Measurements from ENCODE around the gene RGS14. TPM values are rescaled to one million over a fixed set of nuclear protein-coding genes. Genes with fewer than 3 reads are reported as not detected.

RGS14 gene
- polyA plus RNA-seq, 4 donors = 12.8 to 31.3 (median 20.6) TPM

GRCh38 chr5:177311723-177312648 is 45.7 kb upstream of the RGS14 start, which contains the start of gene MXD3:
MXD3 (minus strand) TSS chr5:177311898; CDS start chr5:177311830, 68 bp downstream.
- H3K4me1 ChIP-seq (ENCODE audit: control insufficient read depth in 3 of 3, insufficient read depth in 2 of 3, low read depth in 1 of 3, low read length in 2 of 3) = peaks cover 3 to 28% (median 3%) of the 10 kb centered on the region in 3 donors
- H3K27me3 ChIP-seq (ENCODE audit: control insufficient read depth in 3 of 3, insufficient read depth in 3 of 3, low read length in 3 of 3) = no peaks in the 10 kb centered on the region
- H3K4me3 ChIP-seq (ENCODE audit: low read depth in 1 of 3, low read length in 3 of 3) = peak within 1 kb of the TSS; percentile 50 to 57 (median 51)
- peak within 1 kb of the TSS in 2 of 3 donors; percentile 80 to 83 for H3K27ac ChIP-seq (ENCODE audit: low read depth in 1 of 3, low read length in 2 of 3)
- no peaks in the 10 kb centered on the region for H3K9me3 ChIP-seq (ENCODE audit: control insufficient read depth in 2 of 2, insufficient read depth in 1 of 2, low read depth in 1 of 2, low read length in 1 of 2)
- peak; percentile 95 to 96 for DNase-seq
- no peak for FAIRE-seq
- peaks cover 0 to 52% (median 3%) of the 10 kb centered on the region in 3 donors for H3K36me3 ChIP-seq (ENCODE audit: control insufficient read depth in 3 of 3, insufficient read depth in 2 of 3, low read depth in 1 of 3, low read length in 3 of 3)
- 0 to 1% (median 0%) methylated on average over 74 to 78 of the region's 78 CpGs for WGBS, 3 donors

GRCh38 chr5:177312649-177313181 is 45.0 kb upstream of the RGS14 start:
- Histone ChIP-seq H3K27me3 (ENCODE audit: control insufficient read depth in 3 of 3, insufficient read depth in 3 of 3, low read length in 3 of 3) (no peaks in the 10 kb centered on the region), H3K27ac (ENCODE audit: low read depth in 1 of 3, low read length in 2 of 3) (peak overlapping the region in 2 of 3 donors; percentile 6 to 83), H3K4me3 (ENCODE audit: low read depth in 1 of 3, low read length in 3 of 3) (peak overlapping the region in 2 of 3 donors; percentile 12 to 33), H3K9me3 (ENCODE audit: control insufficient read depth in 2 of 2, insufficient read depth in 1 of 2, low read depth in 1 of 2, low read length in 1 of 2) (no peaks in the 10 kb centered on the region), H3K4me1 (ENCODE audit: control insufficient read depth in 3 of 3, insufficient read depth in 2 of 3, low read depth in 1 of 3, low read length in 2 of 3) (peaks cover 3 to 28% (median 3%) of the 10 kb centered on the region in 3 donors), H3K36me3 (ENCODE audit: control insufficient read depth in 3 of 3, insufficient read depth in 2 of 3, low read depth in 1 of 3, low read length in 3 of 3) (peaks cover 0 to 50% (median 0%) of the 10 kb centered on the region in 3 donors)
- FAIRE-seq (no peak), DNase-seq (peak; percentile 82 to 84)
- WGBS, 3 donors = 2 to 6% (median 2%) methylated on average over 19 of the region's 19 CpGs

GRCh38 chr5:177313561-177314259 is 44.0 kb upstream of the RGS14 start:
- no peak for DNase-seq
- Histone ChIP-seq H3K27ac (ENCODE audit: low read depth in 1 of 3, low read length in 2 of 3) (no peak overlapping the region), H3K4me1 (ENCODE audit: control insufficient read depth in 3 of 3, insufficient read depth in 2 of 3, low read depth in 1 of 3, low read length in 2 of 3) (peaks cover 3 to 28% (median 3%) of the 10 kb centered on the region in 3 donors), H3K27me3 (ENCODE audit: control insufficient read depth in 3 of 3, insufficient read depth in 3 of 3, low read length in 3 of 3) (no peaks in the 10 kb centered on the region), H3K36me3 (ENCODE audit: control insufficient read depth in 3 of 3, insufficient read depth in 2 of 3, low read depth in 1 of 3, low read length in 3 of 3) (peaks cover 0 to 41% (median 0%) of the 10 kb centered on the region in 3 donors), H3K4me3 (ENCODE audit: low read depth in 1 of 3, low read length in 3 of 3) (no peak overlapping the region), H3K9me3 (ENCODE audit: control insufficient read depth in 2 of 2, insufficient read depth in 1 of 2, low read depth in 1 of 2, low read length in 1 of 2) (no peaks in the 10 kb centered on the region)
- 90 to 91% (median 91%) methylated on average over 15 of the region's 15 CpGs for WGBS, 3 donors
- no peak for FAIRE-seq

DNA sequence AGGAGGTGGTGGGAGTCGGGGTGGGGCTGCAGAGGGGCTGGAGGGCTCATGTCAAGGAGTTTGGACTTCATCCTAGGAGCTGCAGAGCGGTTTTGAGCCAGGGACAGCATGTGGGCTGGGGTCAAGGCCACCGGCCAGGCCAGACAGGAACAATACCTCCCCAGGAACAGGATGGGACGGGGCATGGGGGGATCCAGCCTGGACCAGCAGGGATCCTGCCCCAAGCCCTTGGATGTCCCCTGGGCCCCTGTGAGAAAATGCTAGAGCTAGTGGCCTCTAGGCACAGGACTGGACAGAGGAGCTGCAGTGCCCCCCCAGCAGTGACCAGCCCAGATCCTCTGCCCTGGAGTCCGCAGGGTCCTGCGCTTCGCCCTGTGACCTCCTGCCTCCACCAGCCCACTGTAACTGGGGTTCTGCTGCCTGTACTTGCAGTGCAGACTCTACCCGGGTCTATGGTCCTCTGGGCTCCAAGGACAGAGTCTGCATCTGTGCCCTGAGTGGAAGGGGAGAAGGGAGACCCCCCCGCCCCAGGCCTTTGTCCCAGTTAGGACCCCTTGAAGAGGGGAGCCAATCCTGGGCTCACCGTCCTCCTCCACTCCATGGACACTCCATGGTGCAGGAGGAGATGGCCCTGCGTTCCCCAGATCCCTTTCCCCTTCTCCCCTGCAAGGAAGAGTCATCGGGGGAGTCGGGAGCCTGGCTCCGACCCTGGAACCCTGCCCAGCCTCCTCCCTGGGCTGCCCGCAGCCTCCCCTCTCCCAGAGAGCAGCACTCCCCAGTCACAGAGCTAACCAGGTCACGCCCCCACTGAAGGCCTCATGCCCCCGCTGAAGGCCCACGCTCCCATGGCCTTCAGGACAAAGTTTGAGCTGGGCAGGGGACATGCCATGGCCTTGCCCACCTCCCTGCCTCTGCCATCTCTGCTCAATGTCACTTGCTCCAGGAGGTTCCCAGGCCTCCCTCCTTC is 43.1 kb upstream of the RGS14 start:
- DNase-seq (no peak), FAIRE-seq (no peak)
- Histone ChIP-seq H3K36me3 (ENCODE audit: control insufficient read depth in 3 of 3, insufficient read depth in 2 of 3, low read depth in 1 of 3, low read length in 3 of 3) (peaks cover 0 to 32% (median 0%) of the 10 kb centered on the region in 3 donors), H3K4me1 (ENCODE audit: control insufficient read depth in 3 of 3, insufficient read depth in 2 of 3, low read depth in 1 of 3, low read length in 2 of 3) (peaks cover 3 to 28% (median 3%) of the 10 kb centered on the region in 3 donors), H3K4me3 (ENCODE audit: low read depth in 1 of 3, low read length in 3 of 3) (no peak overlapping the region), H3K9me3 (ENCODE audit: control insufficient read depth in 2 of 2, insufficient read depth in 1 of 2, low read depth in 1 of 2, low read length in 1 of 2) (no peaks in the 10 kb centered on the region), H3K27me3 (ENCODE audit: control insufficient read depth in 3 of 3, insufficient read depth in 3 of 3, low read length in 3 of 3) (no peaks in the 10 kb centered on the region), H3K27ac (ENCODE audit: low read depth in 1 of 3, low read length in 2 of 3) (no peak overlapping the region)
- 88 to 92% (median 91%) methylated on average over 14 to 18 of the region's 18 CpGs for WGBS, 3 donors

DNA sequence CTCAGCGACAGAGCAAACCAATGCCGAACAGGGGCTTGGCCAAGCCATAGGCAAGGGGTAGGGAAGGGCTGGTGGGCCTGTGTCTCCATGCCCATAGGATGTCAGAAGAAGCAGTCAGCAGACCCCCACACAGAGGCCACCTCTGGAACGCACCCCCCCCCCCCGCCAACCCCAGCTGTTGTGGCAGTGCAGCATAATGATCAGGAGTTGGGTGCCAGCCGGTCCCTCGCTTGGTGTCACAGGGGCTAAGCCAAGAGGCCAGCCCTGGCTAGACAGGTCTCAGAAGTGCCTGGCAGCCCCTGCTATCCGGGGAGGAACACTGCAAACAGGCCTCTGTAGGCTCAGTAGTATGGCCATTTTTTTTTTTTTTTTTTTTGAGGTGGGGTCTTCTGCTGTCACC is 42.3 kb upstream of the RGS14 start:
- Histone ChIP-seq H3K27ac (ENCODE audit: low read depth in 1 of 3, low read length in 2 of 3) (no peak overlapping the region), H3K27me3 (ENCODE audit: control insufficient read depth in 3 of 3, insufficient read depth in 3 of 3, low read length in 3 of 3) (no peaks in the 10 kb centered on the region), H3K4me1 (ENCODE audit: control insufficient read depth in 3 of 3, insufficient read depth in 2 of 3, low read depth in 1 of 3, low read length in 2 of 3) (peaks cover 3 to 22% (median 3%) of the 10 kb centered on the region in 3 donors), H3K36me3 (ENCODE audit: control insufficient read depth in 3 of 3, insufficient read depth in 2 of 3, low read depth in 1 of 3, low read length in 3 of 3) (peaks cover 0 to 33% (median 0%) of the 10 kb centered on the region in 3 donors), H3K9me3 (ENCODE audit: control insufficient read depth in 2 of 2, insufficient read depth in 1 of 2, low read depth in 1 of 2, low read length in 1 of 2) (no peaks in the 10 kb centered on the region), H3K4me3 (ENCODE audit: low read depth in 1 of 3, low read length in 3 of 3) (no peak overlapping the region)
- 90 to 97% (median 93%) methylated on average over 7 of the region's 7 CpGs for WGBS, 3 donors
- FAIRE-seq (no peak), DNase-seq (no peak)

DNA sequence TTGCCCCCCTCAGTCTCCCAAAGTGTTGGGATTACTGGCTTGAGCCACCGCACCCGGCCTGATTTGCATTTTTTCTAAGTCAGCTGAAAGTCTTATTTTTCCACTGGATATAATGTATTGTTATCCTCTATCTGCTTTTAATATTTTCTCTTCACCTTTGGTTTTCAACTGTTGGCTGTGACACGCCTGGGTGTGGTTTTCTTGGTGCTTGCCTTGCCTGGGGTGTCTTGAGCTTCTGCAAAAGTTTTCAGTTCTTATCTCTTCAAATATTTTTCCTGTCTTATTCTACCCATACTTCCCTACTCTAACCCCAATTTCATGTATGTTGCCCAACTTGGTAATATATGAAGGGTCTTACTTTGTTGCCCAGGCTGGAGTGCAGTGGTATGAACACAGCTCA is 41.7 kb upstream of the RGS14 start:
- DNase-seq = no peak
- no peak for FAIRE-seq
- Histone ChIP-seq H3K4me3 (ENCODE audit: low read depth in 1 of 3, low read length in 3 of 3) (no peak overlapping the region), H3K27ac (ENCODE audit: low read depth in 1 of 3, low read length in 2 of 3) (no peak overlapping the region), H3K9me3 (ENCODE audit: control insufficient read depth in 2 of 2, insufficient read depth in 1 of 2, low read depth in 1 of 2, low read length in 1 of 2) (no peaks in the 10 kb centered on the region), H3K27me3 (ENCODE audit: control insufficient read depth in 3 of 3, insufficient read depth in 3 of 3, low read length in 3 of 3) (no peaks in the 10 kb centered on the region), H3K4me1 (ENCODE audit: control insufficient read depth in 3 of 3, insufficient read depth in 2 of 3, low read depth in 1 of 3, low read length in 2 of 3) (peaks cover under 1 to 16% (median 3%) of the 10 kb centered on the region in 3 donors), H3K36me3 (ENCODE audit: control insufficient read depth in 3 of 3, insufficient read depth in 2 of 3, low read depth in 1 of 3, low read length in 3 of 3) (peaks cover 0 to 33% (median 0%) of the 10 kb centered on the region in 3 donors)
- WGBS, 3 donors = 73 to 95% (median 86%) methylated on average over 3 of the region's 3 CpGs

DNA sequence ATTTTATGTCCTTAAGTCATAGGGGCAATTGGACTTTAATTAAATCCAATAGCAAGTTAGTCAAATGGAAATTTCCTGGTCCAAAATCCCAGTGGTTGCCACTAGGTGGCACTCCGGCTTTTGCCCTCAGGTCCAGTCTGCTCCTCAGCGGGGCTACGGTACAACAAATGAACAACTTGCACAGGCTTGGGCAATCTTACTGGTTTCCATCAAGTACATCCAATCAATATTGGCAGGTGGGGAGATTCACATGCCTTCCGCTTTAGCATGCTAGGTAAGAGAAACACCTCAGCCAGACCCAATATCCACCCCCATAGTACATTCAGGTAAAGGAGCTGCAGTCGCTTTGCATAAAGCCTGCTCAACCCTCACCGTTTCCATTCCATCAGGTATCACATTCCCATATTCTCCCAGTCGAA is 39.8 kb upstream of the RGS14 start:
- H3K9me3 ChIP-seq (ENCODE audit: control insufficient read depth in 2 of 2, insufficient read depth in 1 of 2, low read depth in 1 of 2, low read length in 1 of 2) = no peaks in the 10 kb centered on the region
- WGBS, 3 donors = 15 to 31% (median 31%) methylated on average over 7 of the region's 7 CpGs
- no peak for FAIRE-seq
- H3K27ac ChIP-seq (ENCODE audit: low read depth in 1 of 3, low read length in 2 of 3) = peak overlapping the region in 1 of 3 donors; percentile 21
- DNase-seq = peak; percentile 86 to 89
- H3K4me3 ChIP-seq (ENCODE audit: low read depth in 1 of 3, low read length in 3 of 3) = no peak overlapping the region
- peaks cover 0 to 3% (median 0%) of the 10 kb centered on the region in 3 donors for H3K4me1 ChIP-seq (ENCODE audit: control insufficient read depth in 3 of 3, insufficient read depth in 2 of 3, low read depth in 1 of 3, low read length in 2 of 3)
- H3K36me3 ChIP-seq (ENCODE audit: control insufficient read depth in 3 of 3, insufficient read depth in 2 of 3, low read depth in 1 of 3, low read length in 3 of 3) = peaks cover 0 to 31% (median 0%) of the 10 kb centered on the region in 3 donors
- no peaks in the 10 kb centered on the region for H3K27me3 ChIP-seq (ENCODE audit: control insufficient read depth in 3 of 3, insufficient read depth in 3 of 3, low read length in 3 of 3)

Measured in small intestine (tissue), 7 donors.